ENCODE data around the gene ENTPD2. TPM values are rescaled to one million over a fixed set of nuclear protein-coding genes. Genes with fewer than 3 reads are reported as not detected.

The ENTPD2 gene
- total RNA-seq, 1 experiment from 2014 or later = 32.5 TPM

DNA sequence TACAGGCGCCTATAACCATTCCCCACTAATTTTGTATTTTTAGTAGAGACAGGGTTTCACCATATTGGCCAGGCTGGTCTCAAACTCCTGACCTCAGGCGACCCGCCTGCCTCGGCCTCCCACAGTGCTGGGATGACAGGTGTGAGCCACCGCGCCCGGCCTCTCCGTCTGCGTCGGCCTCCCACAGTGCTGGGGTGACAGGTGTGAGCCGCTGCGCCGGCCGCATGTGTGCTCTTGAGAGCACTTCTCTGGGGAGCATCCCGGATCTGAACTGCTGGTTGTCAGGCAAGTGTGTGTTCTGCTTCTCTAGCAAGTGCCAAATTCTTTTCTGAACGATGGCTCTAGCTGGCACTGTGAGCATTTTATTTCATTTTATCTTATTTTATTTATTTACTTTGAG lies 3.7 kb upstream of the ENTPD2 start:
- no peak for ATAC-seq
- no peaks in the 10 kb centered on the region for H4K20me1 ChIP-seq (ENCODE audit: insufficient read depth)
- DNase-seq (ENCODE audit: low read depth, low spot score) = no peak
- ChIA-PET RAD21 (ENCODE audit: low non-redundant PET in 1 of 2, low total read pairs in 2 of 2, uncharacterized antibody in 2 of 2, unreplicated experiment in 2 of 2) (no interaction called here), CTCF (interaction anchor here (0.9 to 3.1 kb wide), 3 partner anchors 10 to 28 kb away, joined by 4 to 14 read pairs (median 6); partner anchors contain the start of gene SAPCD2), POLR2A (no interaction called here)
- H3K27ac ChIP-seq (ENCODE audit: low read depth, low read length) = no peak overlapping the region
- H3K4me1 ChIP-seq (ENCODE audit: control insufficient read depth in 1 of 2, insufficient read depth in 2 of 2, low read length in 2 of 2) = peaks cover 22 to 41% of the 10 kb centered on the region in 2 experiments
- no peak overlapping the region for H3K4me2 ChIP-seq (ENCODE audit: low read length)
- TF ChIP-seq, protein P1, sequence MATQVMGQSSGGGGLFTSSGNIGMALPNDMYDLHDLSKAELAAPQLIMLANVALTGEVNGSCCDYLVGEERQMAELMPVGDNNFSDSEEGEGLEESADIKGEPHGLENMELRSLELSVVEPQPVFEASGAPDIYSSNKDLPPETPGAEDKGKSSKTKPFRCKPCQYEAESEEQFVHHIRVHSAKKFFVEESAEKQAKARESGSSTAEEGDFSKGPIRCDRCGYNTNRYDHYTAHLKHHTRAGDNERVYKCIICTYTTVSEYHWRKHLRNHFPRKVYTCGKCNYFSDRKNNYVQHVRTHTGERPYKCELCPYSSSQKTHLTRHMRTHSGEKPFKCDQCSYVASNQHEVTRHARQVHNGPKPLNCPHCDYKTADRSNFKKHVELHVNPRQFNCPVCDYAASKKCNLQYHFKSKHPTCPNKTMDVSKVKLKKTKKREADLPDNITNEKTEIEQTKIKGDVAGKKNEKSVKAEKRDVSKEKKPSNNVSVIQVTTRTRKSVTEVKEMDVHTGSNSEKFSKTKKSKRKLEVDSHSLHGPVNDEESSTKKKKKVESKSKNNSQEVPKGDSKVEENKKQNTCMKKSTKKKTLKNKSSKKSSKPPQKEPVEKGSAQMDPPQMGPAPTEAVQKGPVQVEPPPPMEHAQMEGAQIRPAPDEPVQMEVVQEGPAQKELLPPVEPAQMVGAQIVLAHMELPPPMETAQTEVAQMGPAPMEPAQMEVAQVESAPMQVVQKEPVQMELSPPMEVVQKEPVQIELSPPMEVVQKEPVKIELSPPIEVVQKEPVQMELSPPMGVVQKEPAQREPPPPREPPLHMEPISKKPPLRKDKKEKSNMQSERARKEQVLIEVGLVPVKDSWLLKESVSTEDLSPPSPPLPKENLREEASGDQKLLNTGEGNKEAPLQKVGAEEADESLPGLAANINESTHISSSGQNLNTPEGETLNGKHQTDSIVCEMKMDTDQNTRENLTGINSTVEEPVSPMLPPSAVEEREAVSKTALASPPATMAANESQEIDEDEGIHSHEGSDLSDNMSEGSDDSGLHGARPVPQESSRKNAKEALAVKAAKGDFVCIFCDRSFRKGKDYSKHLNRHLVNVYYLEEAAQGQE (IDR thresholded peaks at IDR 0.05; ENCODE audit: low read depth) = no peak
- no peak for TF ChIP-seq CEBPB (IDR thresholded peaks at IDR 0.05; ENCODE audit: low read depth)
- TF ChIP-seq, protein P2, sequence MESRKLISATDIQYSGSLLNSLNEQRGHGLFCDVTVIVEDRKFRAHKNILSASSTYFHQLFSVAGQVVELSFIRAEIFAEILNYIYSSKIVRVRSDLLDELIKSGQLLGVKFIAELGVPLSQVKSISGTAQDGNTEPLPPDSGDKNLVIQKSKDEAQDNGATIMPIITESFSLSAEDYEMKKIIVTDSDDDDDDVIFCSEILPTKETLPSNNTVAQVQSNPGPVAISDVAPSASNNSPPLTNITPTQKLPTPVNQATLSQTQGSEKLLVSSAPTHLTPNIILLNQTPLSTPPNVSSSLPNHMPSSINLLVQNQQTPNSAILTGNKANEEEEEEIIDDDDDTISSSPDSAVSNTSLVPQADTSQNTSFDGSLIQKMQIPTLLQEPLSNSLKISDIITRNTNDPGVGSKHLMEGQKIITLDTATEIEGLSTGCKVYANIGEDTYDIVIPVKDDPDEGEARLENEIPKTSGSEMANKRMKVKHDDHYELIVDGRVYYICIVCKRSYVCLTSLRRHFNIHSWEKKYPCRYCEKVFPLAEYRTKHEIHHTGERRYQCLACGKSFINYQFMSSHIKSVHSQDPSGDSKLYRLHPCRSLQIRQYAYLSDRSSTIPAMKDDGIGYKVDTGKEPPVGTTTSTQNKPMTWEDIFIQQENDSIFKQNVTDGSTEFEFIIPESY (IDR thresholded peaks at IDR 0.05; ENCODE audit: extremely low read depth, insufficient replicate concordance, low read length) = no peak
- no peak for TF ChIP-seq JUND (IDR thresholded peaks at IDR 0.05)
- TF ChIP-seq, protein P3, sequence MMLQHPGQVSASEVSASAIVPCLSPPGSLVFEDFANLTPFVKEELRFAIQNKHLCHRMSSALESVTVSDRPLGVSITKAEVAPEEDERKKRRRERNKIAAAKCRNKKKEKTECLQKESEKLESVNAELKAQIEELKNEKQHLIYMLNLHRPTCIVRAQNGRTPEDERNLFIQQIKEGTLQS (IDR thresholded peaks at IDR 0.05) = no peak
- no peak for TF ChIP-seq YY1 (IDR thresholded peaks at IDR 0.05; ENCODE audit: extremely low read depth, insufficient replicate concordance, low read depth, low read length)
- no peaks in the 10 kb centered on the region for H3K9me2 ChIP-seq (ENCODE audit: insufficient read depth)
- H3K9me3 ChIP-seq (ENCODE audit: control insufficient read depth in 1 of 2, insufficient read depth in 1 of 2, low read depth in 1 of 2, low read length in 2 of 2) = no peaks in the 10 kb centered on the region
- H2AFZ ChIP-seq (ENCODE audit: low read depth, low read length, poor library complexity, severe bottlenecking) = no peak overlapping the region
- intact Hi-C loops (cut with micrococcal nuclease) = no loop called here
- H3K27me3 ChIP-seq (ENCODE audit: insufficient read depth, low read length) = no peaks in the 10 kb centered on the region
- H3K9ac ChIP-seq (ENCODE audit: low read length) = no peak overlapping the region
- H3K79me2 ChIP-seq (ENCODE audit: insufficient read depth, low read length) = no peaks in the 10 kb centered on the region
- H3K4me3 ChIP-seq (replicated peaks in 1 of 2; ENCODE audit: low read depth in 1 of 2, low read length in 2 of 2) = no peak overlapping the region
- H3K36me3 ChIP-seq (ENCODE audit: control insufficient read depth in 1 of 2, insufficient read depth in 2 of 2, low read length in 2 of 2) = no peaks in the 10 kb centered on the region
- BruUV-seq (replicated peaks) = no TSS peak

All from HCT116 (cell line).